GM19023 (cell line): ENCODE data around the gene MRTFB.
A peak's percentile ranks its signal among the peaks of the same experiment; 100 is the strongest.

Experiments
- ATAC-seq: cut with Tn5 transposase; IDR thresholded peaks from one replicate; pipeline ENCODE4 v1.9.1; 2021; ENCODE audit warnings: mild to moderate bottlenecking, moderate library complexity; ENCODE audit not compliant: unreplicated experiment

The MRTFB gene

DNA sequence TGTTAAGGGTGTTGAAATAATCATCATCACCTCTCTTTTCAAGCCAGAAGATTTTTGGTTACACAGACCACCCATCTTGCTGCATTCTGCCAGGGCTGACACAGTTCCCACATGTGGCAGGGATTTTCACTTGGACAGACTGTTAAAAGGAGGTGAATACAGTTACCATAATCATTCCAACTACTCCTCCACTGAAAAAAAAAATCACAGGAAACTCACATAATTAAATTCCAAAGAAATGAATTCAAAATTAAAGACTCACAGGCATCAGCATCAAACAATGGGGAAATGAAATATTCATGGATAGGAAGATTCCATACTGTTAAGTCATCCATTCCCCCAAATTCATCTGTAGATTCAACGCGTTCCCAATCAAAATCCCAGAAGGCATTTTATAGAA, 209.4 kb downstream of the MRTFB start:
- no peak for ATAC-seq

DNA sequence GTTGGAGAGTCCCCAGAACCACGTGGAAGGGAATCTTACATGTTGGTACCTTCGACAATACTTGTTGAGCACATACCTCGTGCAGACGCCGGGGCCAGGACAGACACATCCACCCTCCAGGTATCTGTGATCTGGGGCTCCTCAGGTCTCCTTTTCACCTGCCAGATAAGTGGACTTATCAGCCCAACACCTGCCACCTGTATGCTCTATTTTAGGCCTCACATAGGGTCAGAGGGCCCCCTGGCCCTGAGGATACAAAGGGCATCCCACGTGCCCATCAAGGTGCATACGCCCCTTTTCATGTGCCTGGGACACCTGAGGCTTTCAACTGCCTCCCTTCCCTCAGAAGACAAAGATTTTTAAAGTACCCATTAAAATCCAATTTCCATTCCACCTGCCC, 212.7 kb downstream of the MRTFB start:
- no peak for ATAC-seq

DNA sequence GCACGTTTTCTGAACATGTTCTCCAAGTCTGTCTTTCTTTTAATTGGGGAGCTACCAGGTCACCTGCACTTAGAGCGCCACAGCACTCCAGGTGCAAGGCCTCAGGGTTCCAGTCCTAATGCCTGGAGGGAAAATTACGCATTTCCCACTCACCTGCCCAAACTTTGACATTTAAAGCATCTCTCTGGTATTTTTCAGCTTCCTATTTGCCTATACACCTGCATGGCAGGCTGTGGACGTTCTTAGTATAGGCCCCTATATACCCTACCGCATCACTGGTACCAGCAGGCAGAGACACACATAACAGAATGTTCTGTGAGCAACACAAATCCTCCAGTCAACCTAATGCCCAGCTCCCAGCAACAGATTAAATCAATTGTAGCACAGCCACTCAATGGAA, 213.3 kb downstream of the MRTFB start:
- ATAC-seq = no peak

DNA sequence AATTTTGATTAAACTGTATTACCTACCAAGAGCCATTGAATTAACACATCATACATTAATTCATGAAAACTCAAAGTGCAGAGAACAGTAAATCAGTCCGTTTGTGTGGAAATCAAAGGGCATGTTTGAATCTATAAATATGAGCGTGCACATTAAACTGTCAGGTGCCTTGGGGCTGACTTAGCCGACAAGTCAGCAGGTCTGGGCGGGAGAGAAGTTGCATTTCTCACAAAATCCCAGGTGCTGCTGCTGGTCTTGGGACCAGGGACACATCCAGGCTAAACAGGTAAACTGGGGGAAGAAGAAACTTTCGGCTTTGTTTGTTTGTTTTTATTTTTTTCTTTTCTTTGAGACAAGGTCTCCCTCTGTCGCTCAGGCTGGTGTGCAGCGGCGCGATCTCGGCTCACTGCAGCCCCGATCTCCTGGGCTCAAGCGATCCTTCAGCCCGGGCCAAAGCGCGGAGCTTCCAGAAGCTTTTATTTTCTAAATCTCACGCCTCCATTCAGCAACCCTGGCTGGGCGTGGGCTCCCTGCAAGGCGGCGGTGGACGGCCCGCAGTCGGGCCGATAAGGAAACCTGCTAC, 213.9 kb downstream of the MRTFB start:
- ATAC-seq = peak; percentile 36

DNA sequence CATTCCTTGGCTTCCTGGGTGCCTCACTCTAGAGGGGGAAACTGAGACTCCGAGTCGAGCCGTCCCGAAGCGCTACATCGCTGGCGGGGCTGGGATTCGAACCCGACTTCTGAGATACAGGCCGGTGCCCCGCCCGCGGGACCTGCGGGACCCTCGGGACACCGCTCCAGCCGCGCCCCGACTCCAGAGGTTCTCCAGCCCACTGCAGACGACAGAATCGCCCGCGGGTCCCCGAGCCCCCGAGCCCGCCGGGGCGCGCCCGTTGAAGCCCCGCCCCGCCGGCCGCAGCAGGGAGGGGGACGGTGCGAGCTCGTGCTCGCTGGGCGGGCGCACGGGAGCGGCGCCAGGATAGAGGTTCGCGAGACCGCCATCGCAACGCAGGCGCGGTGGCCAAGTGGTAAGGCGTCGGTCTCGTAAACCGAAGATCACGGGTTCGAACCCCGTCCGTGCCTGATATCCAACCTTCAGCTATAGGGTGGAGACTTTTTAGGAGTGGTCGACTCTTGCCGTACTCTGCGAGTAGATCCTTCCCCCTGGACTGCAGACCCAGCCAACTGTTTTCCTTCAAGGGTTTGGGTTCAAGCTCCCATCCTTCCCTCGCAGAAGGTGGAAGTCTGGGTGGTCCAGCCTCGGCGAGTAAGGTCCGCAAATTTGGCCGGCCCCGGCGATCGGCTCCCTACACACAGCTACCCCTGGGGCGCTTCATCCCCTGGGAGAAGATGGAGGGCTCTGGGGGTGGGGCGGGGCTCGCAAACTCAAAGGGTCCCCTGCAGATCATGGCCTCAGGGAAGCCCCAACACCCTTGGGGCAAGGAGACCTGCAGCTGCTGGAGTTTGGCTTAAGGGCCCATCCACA, 214.6 kb downstream of the MRTFB start:
- peak; percentile 74 for ATAC-seq

DNA sequence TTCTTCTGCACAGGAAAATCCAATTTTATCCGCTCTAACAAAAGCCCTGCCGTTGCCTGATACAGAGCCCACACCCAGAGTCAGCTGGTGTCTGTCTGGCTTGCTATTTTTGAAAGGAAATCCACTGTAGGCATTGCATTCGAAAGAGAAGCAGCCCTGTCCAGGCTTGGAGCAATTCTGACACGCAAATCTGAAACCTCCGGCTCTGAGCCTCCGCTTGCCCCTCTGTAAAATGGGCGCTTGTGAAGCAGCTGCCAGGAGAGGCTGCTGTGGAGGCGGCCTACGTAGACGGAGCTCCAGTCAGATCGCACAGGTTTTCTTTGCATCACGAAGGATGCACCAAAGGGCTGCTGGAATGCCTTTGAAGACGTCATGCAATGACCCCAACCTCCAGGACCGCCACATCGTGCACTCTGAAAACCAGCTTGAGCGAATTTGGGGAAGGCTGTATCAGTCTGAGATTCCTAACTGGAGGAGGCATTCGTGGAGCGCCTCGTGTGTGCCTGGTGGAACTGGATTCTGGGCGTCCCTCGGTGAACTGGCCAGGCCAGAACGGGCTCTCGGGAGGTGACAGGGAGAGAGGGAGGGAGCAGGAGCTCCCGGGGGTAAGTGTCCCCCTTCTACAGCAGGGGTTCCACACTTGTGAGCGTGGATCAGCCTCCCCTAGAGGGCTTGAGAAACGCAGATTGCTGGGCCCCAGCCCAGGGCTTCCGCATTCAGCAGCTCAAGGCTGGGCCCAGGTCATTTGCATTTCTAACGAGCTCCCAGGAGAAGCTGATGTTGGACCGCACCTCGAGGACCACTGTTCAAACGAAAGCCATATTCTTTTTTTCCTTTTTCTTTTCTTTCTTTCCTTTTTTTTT, 215.5 kb downstream of the MRTFB start:
- peak; percentile 11 for ATAC-seq

DNA sequence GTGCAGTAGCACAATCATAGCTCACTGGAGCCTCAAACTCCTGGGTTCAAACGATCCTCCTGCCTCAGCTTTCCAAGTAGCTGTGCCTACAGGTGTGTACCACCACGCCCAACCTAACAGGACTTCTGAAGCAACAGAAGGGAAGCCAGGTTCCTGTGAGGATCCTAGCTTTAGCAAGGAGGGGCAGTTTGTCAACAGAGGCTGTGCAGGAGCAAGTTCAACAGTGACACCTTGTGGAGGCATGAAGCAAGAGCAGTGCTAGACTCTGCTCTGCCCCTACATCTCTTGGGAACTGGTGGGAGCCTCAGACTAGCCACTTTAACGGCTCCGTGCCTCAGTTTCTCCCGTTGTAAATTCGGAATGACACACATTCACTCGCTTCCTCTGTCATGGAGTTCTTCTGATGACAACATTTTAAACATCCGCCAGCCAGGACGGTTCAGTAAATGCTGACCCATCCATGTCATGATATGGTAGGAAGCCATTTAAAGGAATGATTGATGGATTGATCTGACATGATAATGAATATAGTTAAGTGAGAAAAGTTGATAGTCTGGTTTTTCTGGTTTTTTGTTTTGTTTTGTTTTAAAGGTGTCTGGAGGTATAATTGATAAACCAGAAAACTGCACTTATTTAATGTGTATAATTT, 218.7 kb downstream of the MRTFB start:
- no peak for ATAC-seq

DNA sequence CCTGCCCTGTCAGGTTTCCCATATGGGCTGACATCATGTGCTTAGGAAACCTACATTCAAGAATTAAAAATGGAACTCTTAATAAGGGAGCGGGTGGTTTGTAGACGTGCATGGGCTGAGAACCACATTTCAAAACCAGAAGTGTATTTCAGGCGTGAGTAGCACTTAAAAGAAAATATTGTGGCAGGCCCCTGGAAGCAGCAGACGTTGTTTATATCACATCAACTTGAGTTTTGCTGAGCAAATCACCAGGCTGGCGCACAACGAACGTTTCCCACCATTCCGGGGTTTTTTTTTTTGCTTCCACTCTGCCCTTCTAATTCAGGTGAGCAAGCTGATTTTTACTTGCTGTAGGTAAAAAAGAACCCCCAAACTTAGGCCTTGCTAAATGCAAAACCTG, 220.2 kb downstream of the MRTFB start:
- ATAC-seq = no peak

DNA sequence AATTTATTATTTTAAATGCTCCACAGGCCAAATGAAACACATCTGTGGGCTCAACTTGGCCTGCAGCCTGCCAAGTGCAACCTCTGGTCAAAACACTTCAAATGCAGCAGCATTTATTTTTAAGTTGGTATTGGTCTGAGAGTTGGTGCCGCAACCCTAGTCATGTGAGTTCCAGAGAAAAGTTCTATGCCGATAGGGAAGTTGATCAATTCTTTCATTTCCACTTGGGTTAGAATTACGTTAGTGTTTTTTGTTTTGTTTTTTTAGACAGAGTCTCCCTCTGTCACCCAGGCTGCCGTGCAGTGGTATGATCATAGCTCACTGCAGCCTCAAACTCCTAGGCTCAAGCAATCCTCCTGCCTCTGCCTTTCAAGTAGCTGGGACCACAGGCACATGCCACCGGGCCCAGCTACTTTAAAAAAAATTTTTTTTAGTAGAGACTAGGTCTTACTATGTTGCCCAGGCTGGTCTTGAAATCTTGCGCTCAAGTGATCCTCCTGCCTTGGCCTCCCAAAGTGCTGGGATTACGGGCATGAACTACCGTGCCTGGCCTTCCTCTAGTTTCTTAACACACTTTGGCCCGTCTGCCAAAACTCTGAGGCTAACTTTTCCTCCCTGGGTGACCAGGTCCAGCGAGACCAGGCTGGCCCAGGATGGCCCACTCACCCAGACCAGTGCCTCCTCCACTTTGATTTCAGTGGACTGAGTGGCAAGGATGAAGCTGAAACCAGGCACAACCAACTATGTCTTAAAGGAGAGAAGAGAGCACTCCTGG, 221.1 kb downstream of the MRTFB start:
- ATAC-seq = no peak

DNA sequence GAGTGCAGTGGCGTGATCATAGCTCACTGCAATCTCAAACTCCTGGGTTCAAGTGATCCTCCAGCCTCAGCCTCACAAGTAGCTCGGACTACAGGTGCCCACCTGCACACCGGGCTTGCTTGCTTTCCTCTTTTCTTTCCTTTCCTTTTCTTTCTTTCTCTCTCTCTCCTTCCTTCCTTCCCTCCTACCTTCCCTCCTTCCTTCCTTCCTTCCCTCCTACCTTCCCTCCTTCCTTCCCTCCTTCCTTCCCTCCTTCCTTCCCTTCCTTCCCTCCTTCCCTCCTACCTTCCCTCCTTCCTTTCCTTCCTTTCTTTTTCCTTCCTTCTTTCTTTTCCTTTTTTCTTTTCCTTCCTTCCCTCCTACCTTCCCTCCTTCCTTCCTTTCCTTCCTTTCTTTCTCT, 225.5 kb downstream of the MRTFB start:
- no peak for ATAC-seq

DNA sequence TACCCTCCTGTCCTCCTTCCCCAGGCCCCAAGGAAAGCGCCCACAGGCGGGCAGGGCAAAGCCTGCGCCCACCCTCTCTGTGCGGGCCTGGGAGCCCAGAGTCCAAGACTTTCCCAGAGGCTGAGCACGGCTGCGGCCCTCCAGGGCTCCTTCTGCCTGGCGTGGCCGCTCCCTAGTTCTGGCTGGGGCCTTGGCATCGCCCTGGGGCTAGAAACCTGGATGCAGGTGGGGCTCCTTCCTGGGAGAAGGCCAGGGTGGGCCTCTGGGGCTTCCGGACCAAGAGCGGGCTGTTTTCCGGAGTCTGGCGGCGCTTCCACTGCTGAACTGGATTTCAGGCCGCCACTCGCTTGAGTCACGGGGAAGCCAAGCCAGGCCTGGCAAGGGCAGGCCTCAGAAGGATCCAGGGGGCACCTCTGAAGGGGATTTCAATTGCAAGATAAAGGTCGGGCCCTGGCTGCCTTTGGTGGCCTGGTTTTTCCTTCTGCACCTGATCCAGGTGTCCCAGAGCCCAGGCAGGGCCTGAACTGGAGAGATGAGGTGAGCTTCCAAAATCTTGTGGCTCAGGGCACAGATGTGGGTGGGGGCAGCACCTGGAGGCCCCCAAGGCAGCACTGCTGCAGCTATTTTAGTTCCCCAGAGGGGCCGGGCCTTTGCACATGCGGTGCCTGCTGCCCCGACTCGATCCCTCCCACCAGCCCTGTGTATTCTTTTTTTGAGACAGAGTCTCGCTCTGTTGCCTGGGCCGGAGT, 227.4 kb downstream of the MRTFB start:
- no peak for ATAC-seq

DNA sequence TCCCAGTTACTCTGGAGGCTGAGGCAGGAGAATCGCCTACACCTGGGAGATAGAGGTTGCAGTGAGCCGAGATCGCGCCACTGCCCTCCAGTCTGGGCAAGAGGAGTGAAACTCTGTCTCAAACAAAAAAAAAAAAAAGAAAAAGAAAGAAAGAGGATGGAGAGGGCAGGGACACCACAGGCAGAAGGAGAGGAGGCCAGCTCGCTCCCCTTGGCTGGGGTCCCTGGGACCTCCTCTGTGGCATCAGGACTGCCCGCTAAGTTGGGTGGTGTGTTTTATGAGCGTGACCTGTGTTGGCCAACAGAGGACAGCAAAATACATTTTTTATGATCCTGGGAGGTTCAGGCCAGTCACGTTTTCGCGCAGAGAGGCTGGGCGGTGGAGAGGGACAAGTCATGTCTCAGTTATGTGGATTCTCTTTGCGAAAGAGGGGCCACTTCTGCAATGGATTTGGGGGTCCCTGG, 229.6 kb downstream of the MRTFB start:
- no peak for ATAC-seq

DNA sequence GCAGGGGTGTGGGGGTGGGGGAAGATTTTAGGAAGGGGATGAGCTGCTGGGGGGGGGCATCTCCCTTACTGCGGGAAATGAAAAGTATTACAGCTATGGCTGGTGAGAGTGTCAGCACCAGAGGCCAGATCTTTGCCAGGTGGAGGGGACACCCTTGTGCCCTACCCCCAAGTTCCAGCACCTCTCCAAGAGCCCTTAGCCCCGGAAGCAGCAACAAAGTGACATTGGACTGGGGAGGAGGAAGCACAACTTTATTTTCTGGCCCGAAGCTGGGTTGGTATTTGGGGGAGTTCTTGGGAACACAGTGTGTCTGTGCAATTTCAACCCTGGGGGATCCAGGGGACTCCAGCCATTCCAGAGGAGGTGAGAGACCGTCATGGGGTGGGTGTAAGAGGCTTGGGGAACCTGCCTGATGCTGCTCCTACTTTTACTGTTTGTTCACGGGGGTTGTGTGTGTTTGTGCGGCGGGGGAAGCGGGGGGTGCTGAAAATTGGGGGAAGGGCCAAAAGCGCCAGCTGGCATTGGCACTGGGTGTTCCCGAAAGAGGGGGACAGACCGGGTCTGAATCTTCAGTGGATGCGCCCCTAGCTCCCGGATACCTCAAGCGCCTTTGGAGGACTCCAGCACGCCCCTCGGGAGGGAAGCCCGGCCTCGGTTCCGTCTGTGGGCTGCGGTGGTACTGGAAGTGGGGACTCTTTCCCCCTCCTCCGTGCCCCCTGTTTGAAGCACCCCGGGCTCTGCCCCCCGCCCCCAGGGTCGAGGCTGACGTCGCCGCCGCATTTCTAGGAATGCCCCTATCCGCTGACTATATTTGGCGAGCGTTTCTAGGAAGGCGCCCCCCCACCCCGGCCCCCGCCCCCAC, 230.3 kb downstream of the MRTFB start:
- no peak for ATAC-seq

DNA sequence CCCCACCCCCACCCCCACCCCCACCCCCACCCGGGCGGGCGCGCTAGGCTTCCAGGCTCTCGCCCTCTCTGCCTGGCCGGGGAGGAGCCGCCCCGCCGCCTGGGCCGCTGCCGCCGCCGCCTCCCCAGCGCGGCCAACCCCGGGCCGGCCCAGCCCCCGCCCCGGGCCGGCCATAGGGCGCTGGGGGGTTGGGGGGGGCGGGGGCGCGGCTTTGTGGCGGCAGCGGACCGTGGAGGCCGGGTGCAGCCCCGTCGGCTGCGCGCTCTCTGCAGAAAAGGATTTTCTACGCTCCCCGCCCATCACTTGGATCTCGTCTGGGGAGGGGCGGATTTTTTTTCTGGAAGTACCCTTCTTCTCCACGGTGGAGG, 230.9 kb downstream of the MRTFB start:
- peak; percentile 70 for ATAC-seq

DNA sequence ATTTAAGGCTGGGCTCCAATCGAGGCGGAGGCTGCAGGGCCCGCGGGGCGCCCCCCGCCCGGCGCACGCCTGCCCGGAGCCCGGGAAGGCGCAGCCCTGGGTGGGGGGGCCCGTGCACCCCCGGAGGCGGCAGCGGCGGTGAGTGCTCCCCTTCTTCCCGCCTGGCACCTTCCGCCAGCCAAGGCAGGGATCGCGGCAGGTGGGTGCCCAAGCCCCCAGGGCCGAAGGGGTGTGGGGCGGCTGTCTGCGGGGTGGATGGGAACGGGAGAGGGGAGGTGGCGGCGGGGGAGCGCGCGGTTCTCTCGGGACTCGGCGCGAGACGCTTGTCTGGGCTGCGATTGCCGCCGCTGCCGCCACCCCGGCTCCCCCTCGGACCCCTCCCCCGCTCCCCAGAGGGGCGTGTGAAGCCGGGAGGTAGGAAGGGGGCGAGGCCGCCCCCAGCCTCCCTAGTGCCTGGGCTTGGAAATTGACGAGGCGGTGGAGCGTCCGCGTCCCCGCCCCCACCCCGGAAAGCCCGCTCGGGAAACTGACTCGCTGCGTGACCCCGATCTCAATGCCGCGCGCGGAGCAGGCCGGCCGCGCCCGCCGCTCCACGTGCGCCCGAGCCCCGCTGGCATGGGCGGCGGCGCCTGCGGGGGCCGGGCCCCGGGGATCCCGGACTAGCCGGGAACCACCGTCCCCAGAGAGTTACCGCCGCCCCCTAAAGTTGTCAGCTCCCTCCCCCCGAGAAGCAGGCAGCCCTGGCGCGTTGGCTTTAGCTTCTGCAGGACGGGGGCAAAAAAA, 231.5 kb downstream of the MRTFB start:
- ATAC-seq = peak; percentile 30

DNA sequence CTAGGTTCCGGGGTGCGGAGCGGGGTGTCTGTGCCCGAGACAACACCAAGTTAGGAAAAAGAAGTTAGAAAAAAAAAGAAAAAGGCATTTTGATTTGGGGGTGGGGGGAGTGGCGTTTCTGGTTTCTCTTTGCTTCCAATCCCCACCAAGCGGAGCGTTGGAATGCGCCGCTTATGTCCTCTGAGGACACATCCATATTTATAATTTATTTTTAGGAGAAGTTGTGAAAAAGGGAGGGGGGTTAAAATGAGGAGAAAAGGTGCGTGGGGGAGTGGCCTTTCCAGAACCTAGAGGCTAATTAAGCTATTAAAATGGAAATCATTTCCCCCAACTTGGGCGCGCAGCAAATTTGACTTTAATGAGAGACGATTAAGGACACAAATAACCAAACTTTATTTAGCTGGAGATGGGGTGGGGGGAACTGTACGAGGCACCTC, 232.1 kb downstream of the MRTFB start:
- no peak for ATAC-seq

DNA sequence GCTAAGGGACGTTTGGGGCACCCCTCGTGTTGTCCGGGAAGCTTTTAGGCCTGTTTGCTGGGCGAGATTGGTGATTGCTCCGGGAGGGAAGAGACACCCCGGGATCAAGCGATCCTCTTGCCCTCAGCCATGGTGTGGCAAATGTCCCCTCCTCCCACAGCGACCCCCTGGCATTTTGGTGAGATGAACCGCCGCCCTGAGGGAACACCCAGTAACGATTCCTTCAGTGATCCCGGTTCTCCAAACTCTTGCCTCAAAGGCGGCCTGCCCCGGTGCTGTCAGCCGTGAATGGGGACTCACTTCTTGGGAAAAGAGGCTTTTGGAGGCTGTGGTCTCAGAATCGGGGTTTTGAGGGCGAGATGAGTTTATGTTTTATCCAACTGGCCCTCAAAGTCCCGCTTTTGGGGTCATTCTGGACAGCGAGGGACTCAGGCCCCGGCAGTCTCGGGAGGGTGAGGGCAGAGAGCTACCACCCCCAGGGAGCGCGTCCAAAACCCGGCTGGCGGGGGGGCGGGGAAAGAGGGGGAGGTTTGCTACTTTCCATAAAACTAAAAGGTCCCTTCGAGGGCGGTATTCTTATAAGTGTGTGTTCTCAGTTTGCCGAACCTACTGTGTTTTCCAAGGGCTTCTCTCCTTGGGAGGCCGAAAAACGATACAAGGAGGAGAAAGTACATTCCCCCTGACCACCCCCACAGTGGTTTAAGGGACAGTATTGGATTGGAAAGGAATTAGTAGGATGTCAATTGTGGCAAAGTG, 232.7 kb downstream of the MRTFB start:
- ATAC-seq = no peak
